Mesothelial cell of epicardium (in vitro differentiated cells): Measurements from ENCODE around the gene IL19. TPM values are rescaled to one million over a fixed set of nuclear protein-coding genes. Genes with fewer than 3 reads are reported as not detected.

Experiments
- DNase-seq, 2 experiments: peaks; one replicate each; pipeline ENCODE4 v3.0.0; 2021; ENCODE audit warnings: low spot score in 2 of 2; ENCODE audit not compliant: unreplicated experiment in 2 of 2
- H3K27ac Mint-ChIP-seq: 2 replicates; pipeline ENCODE4 v1.8.0; 2021; ENCODE audit warnings: mixed read lengths
- H3K27me3 Mint-ChIP-seq: 2 replicates; pipeline ENCODE4 v1.8.0; 2021; ENCODE audit warnings: low read depth, mixed read lengths
- H3K36me3 Mint-ChIP-seq: 2 replicates; pipeline ENCODE4 v1.8.0; 2021; ENCODE audit warnings: mixed read lengths
- H3K4me1 Mint-ChIP-seq: 2 replicates; pipeline ENCODE4 v1.8.0; 2021; ENCODE audit warnings: mixed read lengths
- H3K4me3 Mint-ChIP-seq: 2 replicates; pipeline ENCODE4 v1.8.0; 2021; ENCODE audit warnings: mild to moderate bottlenecking, moderate library complexity, mixed read lengths
- H3K9me3 Mint-ChIP-seq: 2 replicates; pipeline ENCODE4 v1.8.0; 2021; ENCODE audit warnings: mixed read lengths
- CTCF ChIP-seq: fragments of 200-600 bp; sonication (generic); IDR thresholded peaks from one replicate; pipeline ENCODE4 v1.5.0; 2021; ENCODE audit warnings: antibody characterized with exemption; ENCODE audit not compliant: unreplicated experiment
- total RNA-seq: library from RNA; stranded (reverse); gene quantifications from 3 replicates; pipeline ENCODE4 v1.2.1, GENCODE V29; 2021

The IL19 gene
- total RNA-seq, 1 donor from 2014 or later = not detected

DNA sequence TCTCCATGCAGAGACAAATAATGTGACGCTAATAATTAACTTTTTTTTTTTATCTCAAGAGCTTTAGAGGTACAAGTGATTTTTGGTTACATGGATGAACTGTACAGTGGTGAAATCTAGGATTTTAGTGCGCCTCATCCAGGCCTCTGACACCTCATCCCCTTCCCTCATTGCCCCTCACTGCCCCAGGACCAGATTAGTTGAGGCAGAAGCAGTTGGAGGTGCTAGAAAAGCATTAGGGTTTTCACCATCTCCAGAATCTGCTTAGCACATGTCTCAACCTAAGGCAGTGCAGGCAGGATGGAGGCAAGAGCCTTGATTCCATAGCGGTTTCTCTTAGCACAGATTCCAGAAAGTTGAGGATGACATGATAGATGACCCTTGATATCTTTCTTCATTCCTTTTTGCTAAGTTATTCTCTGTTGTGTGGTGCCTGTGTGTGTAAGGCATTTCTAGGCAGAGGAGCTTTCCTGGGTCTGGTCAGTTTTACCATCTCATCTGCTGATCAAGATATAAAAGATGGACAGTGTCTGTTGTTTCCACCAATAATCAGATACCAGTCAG is 18.0 kb downstream of the IL19 start:
- no peak for DNase-seq
- Mint-ChIP-seq H3K9me3 (no peaks in the 10 kb centered on the region), H3K4me1 (no peaks in the 10 kb centered on the region), H3K36me3 (no peaks in the 10 kb centered on the region), H3K4me3 (no peak overlapping the region), H3K27me3 (peaks cover 12% of the 10 kb centered on the region), H3K27ac (no peak overlapping the region)
- no peak for TF ChIP-seq CTCF

GRCh38 chr1:206790502-206791250 is 20.1 kb downstream of the IL19 start:
- no peak overlapping the region for H3K4me3 Mint-ChIP-seq
- no peaks in the 10 kb centered on the region for H3K36me3 Mint-ChIP-seq
- peaks cover 10% of the 10 kb centered on the region for H3K27me3 Mint-ChIP-seq
- DNase-seq = no peak
- no peak overlapping the region for H3K27ac Mint-ChIP-seq
- no peaks in the 10 kb centered on the region for H3K4me1 Mint-ChIP-seq
- no peak for TF ChIP-seq CTCF
- H3K9me3 Mint-ChIP-seq = no peaks in the 10 kb centered on the region

DNA sequence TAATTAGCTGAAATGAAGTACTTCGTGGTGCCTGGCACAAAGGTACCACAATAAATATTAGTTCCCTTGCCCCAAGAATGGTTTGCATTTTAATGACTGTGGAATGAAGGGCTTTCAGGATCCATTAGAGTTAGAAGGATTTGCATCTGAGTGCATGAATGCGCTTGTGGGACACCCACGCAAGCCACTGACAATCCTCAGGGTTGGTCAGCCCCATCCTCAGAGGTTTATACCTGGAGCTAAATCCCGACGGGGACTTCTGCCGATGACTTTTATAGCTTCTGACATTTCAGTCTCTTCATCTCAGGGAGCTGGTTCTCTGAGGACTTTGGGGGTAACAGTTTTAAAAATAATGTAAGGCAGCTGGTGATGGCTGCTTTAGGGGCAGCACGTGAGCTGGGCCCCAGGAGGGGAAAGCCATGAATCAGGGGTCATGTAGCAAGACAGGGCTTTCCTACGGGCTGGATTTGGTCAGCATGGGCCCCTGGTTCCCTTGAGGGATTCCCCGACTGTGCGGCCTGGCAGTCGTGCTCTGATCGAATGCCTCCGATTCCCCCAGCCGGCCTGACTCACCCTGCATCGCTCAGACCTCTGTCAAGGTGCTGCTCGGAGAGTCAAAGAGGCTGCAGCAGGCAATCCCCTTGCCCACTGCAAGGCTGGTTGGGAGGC is 22.5 kb downstream of the IL19 start:
- no peak for DNase-seq

GRCh38 chr1:206793620-206794019 is 23.0 kb downstream of the IL19 start:
- H3K27ac Mint-ChIP-seq = no peak overlapping the region

More for the DNA sequence above, 22.5 kb downstream of the IL19 start:
- no peak overlapping the region for H3K4me3 Mint-ChIP-seq
- no peaks in the 10 kb centered on the region for H3K9me3 Mint-ChIP-seq
- H3K27ac Mint-ChIP-seq = no peak overlapping the region
- H3K4me1 Mint-ChIP-seq = no peaks in the 10 kb centered on the region
- TF ChIP-seq CTCF = no peak
- H3K36me3 Mint-ChIP-seq = no peaks in the 10 kb centered on the region
- peaks cover 5% of the 10 kb centered on the region for H3K27me3 Mint-ChIP-seq

GRCh38 chr1:206794294-206794908 is 23.8 kb downstream of the IL19 start:
- Mint-ChIP-seq H3K4me1 (no peaks in the 10 kb centered on the region), H3K27me3 (peaks cover 10% of the 10 kb centered on the region), H3K36me3 (no peaks in the 10 kb centered on the region), H3K9me3 (no peaks in the 10 kb centered on the region), H3K4me3 (no peak overlapping the region), H3K27ac (no peak overlapping the region)
- DNase-seq = no peak
- no peak for TF ChIP-seq CTCF

More at GRCh38 chr1:206793620-206794019, 23.0 kb downstream of the IL19 start:
- DNase-seq = no peak
- Mint-ChIP-seq H3K9me3 (no peaks in the 10 kb centered on the region), H3K27me3 (peaks cover 5% of the 10 kb centered on the region), H3K4me1 (no peaks in the 10 kb centered on the region), H3K36me3 (no peaks in the 10 kb centered on the region), H3K4me3 (no peak overlapping the region)
- TF ChIP-seq CTCF = no peak
